K562 (cell line): Measurements from ENCODE around the gene VPS33B. TPM values are rescaled to one million over a fixed set of nuclear protein-coding genes. Genes with fewer than 3 reads are reported as not detected.
A peak's percentile ranks its signal among the peaks of the same experiment; 100 is the strongest.

ENCODE experiments used
- ADNP ChIP-seq: fragments of 200-800 bp; sonication (Bioruptor generic); IDR thresholded peaks from 2 replicates; pipeline ENCODE4 v1.6.1; 2016; ENCODE audit warnings: missing genetic modification characterization, missing compliant biosample characterization
- ARID3B ChIP-seq: fragments of 250-450 bp; sonication (Bioruptor Pico); IDR thresholded peaks from 2 replicates; pipeline ENCODE4 v1.4.0; 2020; ENCODE audit warnings: borderline replicate concordance
- BCL6 ChIP-seq: fragments of 250-450 bp; sonication (Bioruptor Pico); IDR thresholded peaks from 2 replicates; pipeline ENCODE4 v1.4.0; 2020
- CHAMP1 ChIP-seq: fragments of 450-650 bp; IDR thresholded peaks from 2 replicates; pipeline ENCODE4 v1.6.1; 2016; ENCODE audit warnings: mild to moderate bottlenecking
- CHD4 ChIP-seq: fragments of 200-600 bp; sonication (generic); IDR thresholded peaks from 3 replicates; pipeline ENCODE4 v1.6.1; 2012; ENCODE audit warnings: low read depth, mild to moderate bottlenecking, mixed read lengths, low read length, inconsistent platforms; ENCODE audit not compliant: insufficient read depth, insufficient replicate concordance, poor library complexity, severe bottlenecking
- COPS2 ChIP-seq: fragments of 450-650 bp; conservative IDR thresholded peaks from 2 replicates; pipeline ENCODE4 v1.6.1; 2016; ENCODE audit warnings: mild to moderate bottlenecking, moderate library complexity
- DMBX1 ChIP-seq: fragments of 250-450 bp; sonication (Bioruptor Pico); IDR thresholded peaks from 2 replicates; pipeline ENCODE4 v1.8.0; 2022; ENCODE audit warnings: inconsistent platforms, mild to moderate bottlenecking, moderate library complexity, borderline replicate concordance
- FOXA1 ChIP-seq: fragments of 450-650 bp; IDR thresholded peaks from 2 replicates; pipeline ENCODE4 v1.6.1; 2016; ENCODE audit warnings: mild to moderate bottlenecking, borderline replicate concordance
- KAT2B ChIP-seq: IDR thresholded peaks from one replicate; pipeline ENCODE4 v1.6.1; 2012; ENCODE audit warnings: low read depth, mild to moderate bottlenecking, control low read depth, inconsistent platforms, low read length, moderate library complexity
- LARP7 ChIP-seq: fragments of 450-650 bp; IDR thresholded peaks from 2 replicates; pipeline ENCODE4 v1.6.1; 2016
- NCOA4 ChIP-seq: fragments of 450-650 bp; IDR thresholded peaks from 2 replicates; pipeline ENCODE4 v1.6.1; 2018; ENCODE audit warnings: mild to moderate bottlenecking; ENCODE audit not compliant: partially characterized antibody
- PML ChIP-seq: IDR thresholded peaks from 2 replicates; pipeline ENCODE4 v1.6.1; 2012; ENCODE audit warnings: low read length, inconsistent platforms
- RAD21 ChIP-seq, 2 experiments: fragments of 250-450 bp in 1 of 2; fragments of 450-650 bp in 1 of 2; sonication (Bioruptor Pico) in 1 of 2; formaldehyde crosslinking in 1 of 2; IDR thresholded peaks in 1 of 2; conservative IDR thresholded peaks in 1 of 2; 2 replicates each; pipeline versions ENCODE4 v1.4.0 to v1.8.0; 2020 to 2022; ENCODE audit warnings: mild to moderate bottlenecking in 2 of 2, moderate library complexity in 1 of 2
- RBM14 ChIP-seq: fragments of 200-400 bp; formaldehyde crosslinking; IDR thresholded peaks from 2 replicates; pipeline ENCODE4 v1.6.1; 2018; ENCODE audit warnings: low read depth, mild to moderate bottlenecking, low read length, moderate library complexity, borderline replicate concordance; ENCODE audit not compliant: insufficient read depth
- TOE1 ChIP-seq, 2 experiments: fragments of 450-650 bp in 1 of 2; sonication (generic) in 1 of 2; formaldehyde crosslinking in 1 of 2; IDR thresholded peaks; 2 replicates each; pipeline versions ENCODE4 v1.7.1 to v1.8.0; 2016 to 2022; ENCODE audit warnings: borderline replicate concordance in 2 of 2, mild to moderate bottlenecking in 2 of 2, antibody characterized with exemption in 1 of 2, inconsistent platforms in 1 of 2, low read depth in 1 of 2, missing genetic modification reagents in 1 of 2, moderate library complexity in 1 of 2
- ZBTB9 ChIP-seq: fragments of 450-650 bp; formaldehyde crosslinking; IDR thresholded peaks from 2 replicates; pipeline ENCODE4 v1.4.0; 2020; ENCODE audit warnings: mild to moderate bottlenecking, moderate library complexity
- ZFX ChIP-seq: sonication (generic); formaldehyde crosslinking; IDR thresholded peaks from 2 replicates; pipeline ENCODE4 v1.8.0; 2022; ENCODE audit warnings: mild to moderate bottlenecking, missing genetic modification reagents, moderate library complexity
- ZNF766 ChIP-seq: fragments of 200-800 bp; sonication (Bioruptor generic); conservative IDR thresholded peaks from 2 replicates; pipeline ENCODE4 v1.6.1; 2016; ENCODE audit warnings: missing genetic modification characterization, missing compliant biosample characterization
- ZNF830 ChIP-seq: fragments of 250-450 bp; sonication (Bioruptor Pico); IDR thresholded peaks from 2 replicates; pipeline ENCODE4 v1.5.0; 2021; ENCODE audit warnings: mild to moderate bottlenecking
- polyA plus RNA-seq, 8 experiments: library from polyadenylated mRNA; depleted of rRNA in 4 of 8; stranded (reverse) in 5 of 8; unstranded in 3 of 8; fragments of >200 nt; fragmentation: Nextera tagmentation in 2 of 8; fragmentation: Illumina TruSeq in 1 of 8; extraction: Ambion mirVana in 2 of 8; extraction: Trizol in 1 of 8; gene quantifications; 2 replicates each; pipeline versions ENCODE4 v1.2.1 to v1.2.3, GENCODE V29; 2011 to 2014; ENCODE audit warnings: inconsistent platforms in 1 of 8, missing spikeins in 1 of 8
- total RNA-seq, 7 experiments: library from RNA; depleted of rRNA in 6 of 7; stranded (reverse); fragments of >200 nt in 6 of 7; fragmentation: Illumina TruSeq in 2 of 7; extraction: Trizol in 2 of 7; gene quantifications; 2 replicates each; pipeline versions ENCODE4 v1.2.1 to v1.2.3, GENCODE V29; 2011 to 2021; ENCODE audit warnings: low replicate concordance in 1 of 7
- TF ChIP-seq, protein P1 (sequence below): IDR thresholded peaks from 2 replicates; pipeline ENCODE4 v1.6.1; 2014; ENCODE audit warnings: antibody characterized with exemption

Gene VPS33B
- total and polyA plus RNA-seq, 9 of the 15 experiments (the other 6 are each of a cell fraction or from before 2014, with no cell fraction given): 9.4 to 25.5 (median 14.8) TPM

DNA sequence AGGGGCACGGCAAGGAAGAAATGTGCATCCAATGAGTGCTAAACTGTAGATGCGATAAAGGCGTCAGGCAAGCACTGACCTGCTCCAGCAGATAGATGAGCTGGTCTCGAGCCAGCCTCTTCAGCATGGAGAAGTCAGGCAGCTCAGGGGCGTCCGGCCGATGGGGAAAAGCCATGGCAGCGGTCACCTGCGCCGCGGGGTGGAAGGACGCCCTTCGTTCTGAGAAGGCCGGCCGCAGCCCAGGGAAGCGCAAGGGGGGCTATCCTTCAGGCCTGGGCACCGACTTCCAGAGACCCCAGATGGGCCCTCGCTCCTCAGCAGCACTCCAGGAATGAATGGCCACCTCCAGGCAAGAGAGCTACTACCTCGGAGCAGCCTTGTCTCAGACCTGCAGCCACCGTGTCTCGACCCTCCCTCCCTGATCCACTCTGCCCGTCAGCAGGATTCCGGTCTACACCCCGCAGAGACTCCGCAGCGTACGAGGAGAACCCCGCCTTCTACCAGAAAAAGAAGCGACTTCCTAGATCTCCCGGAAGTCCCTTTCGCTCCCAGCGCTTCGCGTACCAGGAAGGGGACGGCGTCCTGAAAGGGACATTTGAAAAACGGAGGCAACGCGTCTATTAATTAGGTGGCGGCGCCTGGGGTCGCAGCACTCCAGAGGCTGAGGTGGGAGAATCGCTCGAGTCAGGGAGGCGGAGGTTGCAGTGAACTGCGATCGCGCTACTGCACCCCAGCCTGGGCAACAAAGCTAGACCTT, at the start of gene VPS33B (continued):
- no peak for TF ChIP-seq CHAMP1
- no peak for TF ChIP-seq ARID3B (CRISPR knock-in tag)
- TF ChIP-seq LARP7: no peak
- TF ChIP-seq RBM14: no peak
- no peak for TF ChIP-seq KAT2B
- TF ChIP-seq ZNF766 (CRISPR knock-in tag): peak; percentile 55; the same call in 1 of the 2 replicates
- no peak for TF ChIP-seq ZNF830
- TF ChIP-seq ADNP: no peak
- TF ChIP-seq PML: no peak
- no peak for TF ChIP-seq COPS2
- no peak for TF ChIP-seq ZBTB9 (CRISPR knock-in tag)
- TF ChIP-seq NCOA4: no peak
- no peak for TF ChIP-seq DMBX1 (CRISPR knock-in tag)
- no peak for TF ChIP-seq BCL6 (CRISPR knock-in tag)
- TF ChIP-seq ZFX (CRISPR knock-in tag): 0 out of 2 replicates have a peak, but pooled peaks have one; percentile 39
- no peak for TF ChIP-seq FOXA1
- peak; percentile 59 for TF ChIP-seq TOE1 (IDR thresholded peaks at IDR 0.05; ENCODE audit: borderline replicate concordance)
- no peak for TF ChIP-seq TOE1 (CRISPR knock-in tag; IDR thresholded peaks at IDR 0.05; ENCODE audit: borderline replicate concordance, low read depth)
- no peak for TF ChIP-seq CHD4
- TF ChIP-seq RAD21 (CRISPR knock-in tag; conservative IDR thresholded peaks at IDR 0.05 in 1 of 2, IDR thresholded peaks at IDR 0.05 in 1 of 2): no peak
- TF ChIP-seq, protein P1, sequence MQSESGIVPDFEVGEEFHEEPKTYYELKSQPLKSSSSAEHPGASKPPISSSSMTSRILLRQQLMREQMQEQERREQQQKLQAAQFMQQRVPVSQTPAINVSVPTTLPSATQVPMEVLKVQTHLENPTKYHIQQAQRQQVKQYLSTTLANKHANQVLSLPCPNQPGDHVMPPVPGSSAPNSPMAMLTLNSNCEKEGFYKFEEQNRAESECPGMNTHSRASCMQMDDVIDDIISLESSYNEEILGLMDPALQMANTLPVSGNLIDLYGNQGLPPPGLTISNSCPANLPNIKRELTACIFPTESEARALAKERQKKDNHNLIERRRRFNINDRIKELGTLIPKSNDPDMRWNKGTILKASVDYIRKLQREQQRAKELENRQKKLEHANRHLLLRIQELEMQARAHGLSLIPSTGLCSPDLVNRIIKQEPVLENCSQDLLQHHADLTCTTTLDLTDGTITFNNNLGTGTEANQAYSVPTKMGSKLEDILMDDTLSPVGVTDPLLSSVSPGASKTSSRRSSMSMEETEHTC: no peak
